ENCODE data around the gene APBA2.

Gene APBA2

DNA sequence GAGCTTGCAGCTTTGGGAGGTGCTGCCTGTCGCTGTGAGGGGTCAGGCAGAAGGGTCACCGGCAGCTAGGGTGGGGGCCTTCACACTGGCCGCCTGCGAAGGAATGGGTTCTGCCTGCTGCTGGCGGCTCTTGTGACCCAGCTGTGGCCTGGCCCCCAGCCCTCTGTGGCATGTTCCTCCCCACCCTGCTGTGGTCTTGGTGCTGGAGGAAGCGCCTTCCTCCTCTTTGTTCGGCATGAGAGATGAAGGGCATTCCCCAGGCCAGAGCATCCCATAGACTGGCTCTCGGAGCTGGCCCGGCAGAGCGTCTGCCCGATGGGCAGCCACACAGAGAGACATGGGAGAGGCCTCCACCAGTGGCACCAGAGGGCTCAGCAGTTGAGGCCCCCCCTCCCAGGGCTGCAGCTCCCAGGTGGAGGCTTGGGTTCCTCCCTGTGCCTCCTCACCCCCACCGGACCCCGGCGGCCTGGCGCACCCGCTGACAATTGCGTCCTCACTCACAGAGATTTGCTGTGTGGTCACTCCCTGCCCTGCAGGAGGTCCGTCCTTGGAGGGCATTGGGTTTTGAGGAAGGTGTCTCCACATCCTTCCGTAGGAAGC lies 221.6 kb downstream of the APBA2 start:
- no peak for DNase-seq (ENCODE audit: low spot score)
- TF ChIP-seq, protein P1, sequence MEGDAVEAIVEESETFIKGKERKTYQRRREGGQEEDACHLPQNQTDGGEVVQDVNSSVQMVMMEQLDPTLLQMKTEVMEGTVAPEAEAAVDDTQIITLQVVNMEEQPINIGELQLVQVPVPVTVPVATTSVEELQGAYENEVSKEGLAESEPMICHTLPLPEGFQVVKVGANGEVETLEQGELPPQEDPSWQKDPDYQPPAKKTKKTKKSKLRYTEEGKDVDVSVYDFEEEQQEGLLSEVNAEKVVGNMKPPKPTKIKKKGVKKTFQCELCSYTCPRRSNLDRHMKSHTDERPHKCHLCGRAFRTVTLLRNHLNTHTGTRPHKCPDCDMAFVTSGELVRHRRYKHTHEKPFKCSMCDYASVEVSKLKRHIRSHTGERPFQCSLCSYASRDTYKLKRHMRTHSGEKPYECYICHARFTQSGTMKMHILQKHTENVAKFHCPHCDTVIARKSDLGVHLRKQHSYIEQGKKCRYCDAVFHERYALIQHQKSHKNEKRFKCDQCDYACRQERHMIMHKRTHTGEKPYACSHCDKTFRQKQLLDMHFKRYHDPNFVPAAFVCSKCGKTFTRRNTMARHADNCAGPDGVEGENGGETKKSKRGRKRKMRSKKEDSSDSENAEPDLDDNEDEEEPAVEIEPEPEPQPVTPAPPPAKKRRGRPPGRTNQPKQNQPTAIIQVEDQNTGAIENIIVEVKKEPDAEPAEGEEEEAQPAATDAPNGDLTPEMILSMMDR (IDR thresholded peaks at IDR 0.05; ENCODE audit: extremely low read depth, insufficient read depth, missing control alignments): no peak
- in situ Hi-C loops (cut with MboI; ENCODE audit: low pct_unique_long_range_greater_than_20kb, low sequenced_read_pairs, unreplicated experiment): no loop called here

DNA sequence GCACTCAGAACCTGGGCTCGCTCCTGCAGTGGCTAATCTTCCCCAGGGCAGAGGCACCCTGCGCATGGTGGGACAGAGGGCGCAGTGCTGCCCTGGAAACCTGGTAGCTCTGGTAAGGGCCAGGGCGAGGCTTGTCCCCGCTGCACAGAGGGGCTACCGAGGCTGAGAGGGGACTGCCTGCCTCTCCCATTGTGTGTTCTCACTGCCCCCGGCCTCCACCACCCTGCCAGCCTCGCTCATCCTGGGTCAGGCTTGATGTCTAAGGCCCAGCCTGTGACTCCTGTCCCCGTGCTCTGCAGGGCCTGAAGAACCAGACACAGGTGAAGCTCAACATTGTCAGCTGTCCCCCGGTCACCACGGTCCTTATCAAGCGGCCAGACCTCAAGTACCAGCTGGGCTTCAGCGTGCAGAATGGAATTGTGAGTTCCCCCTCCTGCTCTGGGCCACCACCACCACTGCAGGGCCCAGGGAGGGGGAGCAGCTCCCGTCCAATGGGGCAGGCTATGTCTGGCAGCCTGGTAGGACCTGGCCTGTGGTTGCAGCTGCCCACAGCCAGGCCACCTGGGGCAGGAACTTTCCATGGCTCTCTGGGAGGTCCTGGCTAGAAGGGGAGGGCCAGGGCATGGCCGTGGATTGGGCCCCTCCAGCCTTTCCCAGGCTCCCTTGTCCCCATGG lies 222.3 kb downstream of the APBA2 start:
- TF ChIP-seq, protein P1 (IDR thresholded peaks at IDR 0.05; ENCODE audit: extremely low read depth, insufficient read depth, missing control alignments): no peak
- in situ Hi-C loops (cut with MboI; ENCODE audit: low pct_unique_long_range_greater_than_20kb, low sequenced_read_pairs, unreplicated experiment): no loop called here
- no peak for DNase-seq (ENCODE audit: low spot score)

DNA sequence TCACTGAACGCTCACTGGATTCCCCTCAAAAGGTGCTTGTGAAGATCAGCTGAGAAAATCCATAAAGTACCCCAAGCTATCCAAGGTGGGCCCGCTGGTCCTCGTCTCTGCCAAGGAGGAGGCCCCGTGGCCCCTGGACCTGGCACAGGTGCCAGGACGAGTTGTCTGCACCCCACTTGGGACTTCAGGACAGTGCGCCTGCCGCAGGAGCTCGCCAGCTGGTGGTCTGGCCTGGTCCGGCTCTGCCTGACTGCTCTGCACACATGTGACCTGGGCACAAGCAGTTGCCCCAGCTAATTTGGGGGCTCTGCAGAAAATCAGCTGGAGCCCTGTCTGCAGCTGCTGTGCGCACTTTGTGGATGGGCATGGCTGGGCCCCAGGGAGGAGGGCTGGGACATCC lies 224.0 kb downstream of the APBA2 start:
- DNase-seq (ENCODE audit: low spot score): no peak
- TF ChIP-seq, protein P1 (IDR thresholded peaks at IDR 0.05; ENCODE audit: extremely low read depth, insufficient read depth, missing control alignments): no peak
- in situ Hi-C loops (cut with MboI; ENCODE audit: low pct_unique_long_range_greater_than_20kb, low sequenced_read_pairs, unreplicated experiment): no loop called here

DNA sequence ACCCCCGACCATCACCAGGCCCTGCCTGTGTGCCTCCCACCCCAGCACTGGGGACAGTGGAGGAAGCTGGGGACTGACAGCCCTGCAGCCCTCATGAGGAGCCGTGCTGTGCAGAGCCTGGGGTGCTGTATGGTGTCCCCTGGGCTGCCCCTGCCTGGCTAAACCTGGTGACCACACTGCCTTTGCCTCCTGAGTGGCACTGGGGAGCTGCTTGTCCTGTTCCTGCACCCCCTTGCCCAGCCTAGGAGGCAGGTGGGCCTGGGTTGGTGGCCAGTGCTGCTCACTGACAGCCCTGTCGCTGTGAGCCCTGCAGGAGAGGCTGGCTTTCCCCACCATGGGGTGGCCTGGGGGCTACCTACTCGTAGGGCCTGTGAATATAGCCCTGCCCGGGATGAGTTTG lies 224.4 kb downstream of the APBA2 start:
- DNase-seq (ENCODE audit: low spot score): no peak
- in situ Hi-C loops (cut with MboI; ENCODE audit: low pct_unique_long_range_greater_than_20kb, low sequenced_read_pairs, unreplicated experiment): no loop called here
- TF ChIP-seq, protein P1 (IDR thresholded peaks at IDR 0.05; ENCODE audit: extremely low read depth, insufficient read depth, missing control alignments): no peak

DNA sequence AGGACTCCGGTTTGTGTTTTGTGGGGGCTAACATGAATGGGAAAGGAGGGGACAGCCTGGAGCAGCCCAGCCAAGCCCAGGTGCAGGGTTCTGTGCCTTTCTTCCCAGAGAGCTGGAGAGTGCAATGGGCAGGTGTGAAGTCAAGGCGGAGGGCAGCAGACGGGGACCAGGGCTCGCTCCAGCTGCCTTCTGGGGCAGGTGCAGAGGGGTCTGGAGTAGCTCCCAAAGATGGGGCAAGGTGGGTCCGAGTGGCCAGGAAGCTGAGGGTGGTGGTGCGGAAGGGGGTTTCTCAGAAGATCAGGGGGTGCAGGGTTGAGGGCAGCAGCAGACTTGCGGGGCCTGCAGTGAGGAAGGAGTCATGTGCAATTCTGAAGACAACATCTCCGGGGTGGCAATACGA lies 225.0 kb downstream of the APBA2 start:
- no peak for DNase-seq (ENCODE audit: low spot score)
- in situ Hi-C loops (cut with MboI; ENCODE audit: low pct_unique_long_range_greater_than_20kb, low sequenced_read_pairs, unreplicated experiment): no loop called here
- TF ChIP-seq, protein P1 (IDR thresholded peaks at IDR 0.05; ENCODE audit: extremely low read depth, insufficient read depth, missing control alignments): no peak

DNA sequence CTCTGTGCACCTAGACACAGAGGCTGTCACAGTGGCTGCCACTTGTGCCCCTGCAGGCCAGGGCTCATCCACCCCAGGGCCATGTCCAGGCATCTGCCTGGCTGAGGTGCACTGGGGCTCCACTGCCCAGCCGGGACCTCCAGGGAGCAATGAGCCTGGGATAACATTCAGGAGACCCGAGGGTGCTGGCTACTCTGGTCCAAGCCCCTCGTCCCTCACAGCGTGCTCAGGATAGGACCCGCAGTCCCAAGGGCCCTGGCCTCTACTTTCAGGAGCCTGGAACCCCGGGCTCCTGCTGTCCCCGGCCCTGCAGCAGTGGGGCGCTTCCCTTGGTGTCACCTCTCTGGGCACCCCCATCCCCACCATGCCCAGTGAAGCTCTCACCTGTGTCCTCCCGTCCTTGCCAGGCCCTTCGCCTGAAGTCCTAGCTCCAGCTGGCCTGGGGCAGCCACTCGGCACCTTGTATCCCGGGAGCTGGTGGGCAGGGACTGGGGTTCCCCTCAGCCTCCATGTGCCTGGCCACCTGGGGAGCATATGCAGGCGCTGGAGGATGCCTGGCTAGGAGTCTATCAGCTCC lies 226.0 kb downstream of the APBA2 start:
- no peak for DNase-seq (ENCODE audit: low spot score)
- in situ Hi-C loops (cut with MboI; ENCODE audit: low pct_unique_long_range_greater_than_20kb, low sequenced_read_pairs, unreplicated experiment): no loop called here
- TF ChIP-seq, protein P1 (IDR thresholded peaks at IDR 0.05; ENCODE audit: extremely low read depth, insufficient read depth, missing control alignments): no peak

All from GM13977 (cell line).